VCaP (cell line): ENCODE data around the gene SMARCA4.

Experiments used
- H3K27ac ChIP-seq: fragments of 450-650 bp; 2 replicates; pipeline ENCODE4 v1.5.1; 2017
- CTCF ChIP-seq: fragments of 450-650 bp; conservative IDR thresholded peaks from 2 replicates; pipeline ENCODE4 v1.5.1; 2017; ENCODE audit warnings: mild to moderate bottlenecking, moderate library complexity

The SMARCA4 gene

GRCh38 chr19:11012507-11012906 is 51.7 kb downstream of the SMARCA4 start:
- no peak for TF ChIP-seq CTCF
- no peak overlapping the region for H3K27ac ChIP-seq

- TF ChIP-seq CTCF = no peak
- H3K27ac ChIP-seq = no peak overlapping the region
Measured at GRCh38 chr19:11013771-11014170, 52.9 kb downstream of the SMARCA4 start.

- no peak overlapping the region for H3K27ac ChIP-seq
- no peak for TF ChIP-seq CTCF
Measured at GRCh38 chr19:11014403-11014911, 53.6 kb downstream of the SMARCA4 start.

GRCh38 chr19:11016631-11017030 is 55.8 kb downstream of the SMARCA4 start:
- H3K27ac ChIP-seq = no peak overlapping the region
- no peak for TF ChIP-seq CTCF

GRCh38 chr19:11017275-11018035 is 56.6 kb downstream of the SMARCA4 start:
- H3K27ac ChIP-seq = no peak overlapping the region

GRCh38 chr19:11018179-11018578 is 57.3 kb downstream of the SMARCA4 start:
- H3K27ac ChIP-seq = no peak overlapping the region
- no peak for TF ChIP-seq CTCF

More at GRCh38 chr19:11017275-11018035, 56.6 kb downstream of the SMARCA4 start:
- TF ChIP-seq CTCF = no peak

- no peak overlapping the region for H3K27ac ChIP-seq
Measured at GRCh38 chr19:11018763-11019162, 57.9 kb downstream of the SMARCA4 start.

More at GRCh38 chr19:11018763-11019162, 57.9 kb downstream of the SMARCA4 start:
- no peak for TF ChIP-seq CTCF
